Caco-2 (cell line): ENCODE data around the gene PIP4K2B. TPM values are rescaled to one million over a fixed set of nuclear protein-coding genes. Genes with fewer than 3 reads are reported as not detected.

Source experiments
- BruUV-seq: library from RNA; stranded (reverse); fragments of 400-500 nt; replicated peaks from 2 replicates; lab custom pipeline; 2021; lab: Mats Ljungman, UMichigan
- CTCF ChIA-PET: fragments of 300-600 bp; sonication (Branson Sonifier 250); formaldehyde crosslinking; loops from one replicate; lab custom pipeline; 2022; ENCODE audit warnings: antibody characterized with exemption; lab: Charles Lee
- POLR2A ChIA-PET: fragments of 300-600 bp; sonication (Branson Sonifier 250); formaldehyde crosslinking; loops from one replicate; lab custom pipeline; 2022; ENCODE audit warnings: antibody characterized with exemption; lab: Charles Lee
- DNase-seq, 2 experiments: peaks; one replicate each; pipeline versions ENCODE4 v3.0.0 to v3.0.0-alpha.2; 2020 to 2022
- H3K27me3 ChIP-seq: replicated peaks from 2 replicates; pipeline ENCODE4 v1.6.0; 2011; ENCODE audit warnings: low read length; ENCODE audit not compliant: control insufficient read depth, insufficient read depth
- H3K36me3 ChIP-seq: 2 replicates; pipeline ENCODE4 v1.5.1; 2011; ENCODE audit warnings: low read length; ENCODE audit not compliant: control insufficient read depth, insufficient read depth
- H3K4me1 ChIP-seq: fragments of 250-450 bp; sonication (Bioruptor Pico); 2 replicates; pipeline ENCODE4 v1.5.1; 2020; ENCODE audit warnings: mild to moderate bottlenecking
- H3K4me3 ChIP-seq: 2 replicates; pipeline ENCODE4 v1.5.1; 2011; ENCODE audit warnings: low read depth, mild to moderate bottlenecking, control low read depth, low read length
- H3K9me3 ChIP-seq: fragments of 250-450 bp; sonication (Bioruptor Pico); 2 replicates; pipeline ENCODE4 v1.5.1; 2020; ENCODE audit warnings: mild to moderate bottlenecking, moderate library complexity
- H3K27ac Mint-ChIP-seq: one replicate; pipeline ENCODE4 v1.8.0; 2022; ENCODE audit warnings: mixed read lengths; ENCODE audit not compliant: unreplicated experiment
- H3K27me3 Mint-ChIP-seq: one replicate; pipeline ENCODE4 v1.8.0; 2022; ENCODE audit warnings: mixed read lengths; ENCODE audit not compliant: insufficient read depth, unreplicated experiment
- H3K36me3 Mint-ChIP-seq: one replicate; pipeline ENCODE4 v1.8.0; 2022; ENCODE audit warnings: mild to moderate bottlenecking, mixed read lengths; ENCODE audit not compliant: insufficient read depth, unreplicated experiment
- H3K4me1 Mint-ChIP-seq: one replicate; pipeline ENCODE4 v1.8.0; 2022; ENCODE audit warnings: low read depth, mixed read lengths; ENCODE audit not compliant: unreplicated experiment
- H3K4me3 Mint-ChIP-seq: one replicate; pipeline ENCODE4 v1.8.0; 2022; ENCODE audit warnings: mild to moderate bottlenecking, moderate library complexity, mixed read lengths; ENCODE audit not compliant: unreplicated experiment
- H3K9me3 Mint-ChIP-seq: one replicate; pipeline ENCODE4 v1.8.0; 2022; ENCODE audit warnings: mixed read lengths; ENCODE audit not compliant: unreplicated experiment
- CTCF ChIP-seq, 2 experiments: fragments of 200-600 bp in 1 of 2; IDR thresholded peaks; 1 replicate in 1 of 2; 2 replicates in 1 of 2; pipeline versions ENCODE4 v1.5.1 to v1.8.0; 2011 to 2022; ENCODE audit warnings: antibody characterized with exemption in 1 of 2, control low read depth in 1 of 2, inconsistent platforms in 1 of 2, low read depth in 1 of 2, low read length in 1 of 2, mild to moderate bottlenecking in 1 of 2, moderate library complexity in 1 of 2; ENCODE audit not compliant: insufficient read depth in 1 of 2, severe bottlenecking in 1 of 2, unreplicated experiment in 1 of 2
- intact Hi-C: fragments of 100-400 bp; cut with micrococcal nuclease; formaldehyde crosslinking; loops from one replicate; pipeline ENCODE4 v1.10.0; 2022; ENCODE audit not compliant: unreplicated experiment
- total RNA-seq: library from RNA; stranded (reverse); gene quantifications from 2 replicates; pipeline ENCODE4 v1.2.3, GENCODE V29; 2022

Gene PIP4K2B
- total RNA-seq, 1 experiment from 2014 or later = 39.6 TPM

- H3K36me3 Mint-ChIP-seq = peaks cover 37% of the 10 kb centered on the region
- no peak for DNase-seq
- intact Hi-C loops = no loop called here
- peak overlapping the region; percentile 60 for H3K27ac Mint-ChIP-seq
- ChIA-PET CTCF (interaction anchor here (0.5 to 1.1 kb wide), 3 partner anchors 9 to 236 kb away, joined by 3 to 5 read pairs (median 4); no protein-coding TSS in a partner anchor), POLR2A (no interaction called here)
- H3K9me3 Mint-ChIP-seq = no peaks in the 10 kb centered on the region
- no peak for TF ChIP-seq CTCF (IDR thresholded peaks at IDR 0.05; ENCODE audit: insufficient read depth in 1 of 2, low read depth in 1 of 2, low read length in 1 of 2, severe bottlenecking in 1 of 2, unreplicated experiment in 1 of 2)
- Histone ChIP-seq H3K9me3 (no peaks in the 10 kb centered on the region), H3K27me3 (no peaks in the 10 kb centered on the region), H3K36me3 (peaks cover 1% of the 10 kb centered on the region; the same call in 1 of the 2 replicates), H3K4me1 (peaks cover 18% of the 10 kb centered on the region), H3K4me3 (no peak overlapping the region)
- no peaks in the 10 kb centered on the region for H3K27me3 Mint-ChIP-seq
- H3K4me1 Mint-ChIP-seq = peaks cover 32% of the 10 kb centered on the region
- BruUV-seq = no TSS peak
- H3K4me3 Mint-ChIP-seq = no peak overlapping the region
Measured at GRCh38 chr17:38743556-38744171, 55.7 kb downstream of the PIP4K2B start.

- peaks cover 1% of the 10 kb centered on the region for H3K36me3 ChIP-seq
- H3K27ac Mint-ChIP-seq = no peak overlapping the region
- H3K27me3 Mint-ChIP-seq = no peaks in the 10 kb centered on the region
- H3K9me3 Mint-ChIP-seq = no peaks in the 10 kb centered on the region
- intact Hi-C loops = no loop called here
- H3K27me3 ChIP-seq = no peaks in the 10 kb centered on the region
- no peak overlapping the region for H3K4me3 ChIP-seq
- ChIA-PET CTCF (no interaction called here), POLR2A (no interaction called here)
- H3K4me1 Mint-ChIP-seq = peaks cover 32% of the 10 kb centered on the region
- H3K4me3 Mint-ChIP-seq = no peak overlapping the region
- H3K9me3 ChIP-seq = no peaks in the 10 kb centered on the region
- DNase-seq = no peak
- no peak for TF ChIP-seq CTCF (IDR thresholded peaks at IDR 0.05; ENCODE audit: insufficient read depth in 1 of 2, low read depth in 1 of 2, low read length in 1 of 2, severe bottlenecking in 1 of 2, unreplicated experiment in 1 of 2)
- BruUV-seq = no TSS peak
- peaks cover 18% of the 10 kb centered on the region for H3K4me1 ChIP-seq
- peaks cover 44% of the 10 kb centered on the region for H3K36me3 Mint-ChIP-seq
Measured at GRCh38 chr17:38742411-38743308, 56.7 kb downstream of the PIP4K2B start.

- H3K36me3 ChIP-seq = peaks cover 1% of the 10 kb centered on the region
Measured at GRCh38 chr17:38741921-38742410, 57.4 kb downstream of the PIP4K2B start.

More at GRCh38 chr17:38741921-38742410, 57.4 kb downstream of the PIP4K2B start:
- H3K4me1 ChIP-seq = peaks cover 17% of the 10 kb centered on the region
- no peak overlapping the region for H3K4me3 Mint-ChIP-seq
- TF ChIP-seq CTCF (IDR thresholded peaks at IDR 0.05; ENCODE audit: insufficient read depth in 1 of 2, low read depth in 1 of 2, low read length in 1 of 2, severe bottlenecking in 1 of 2, unreplicated experiment in 1 of 2) = no peak
- no peaks in the 10 kb centered on the region for H3K9me3 Mint-ChIP-seq
- ChIA-PET CTCF (no interaction called here), POLR2A (no interaction called here)
- no peak for DNase-seq
- BruUV-seq = no TSS peak
- peaks cover 32% of the 10 kb centered on the region for H3K4me1 Mint-ChIP-seq
- no peaks in the 10 kb centered on the region for H3K27me3 ChIP-seq
- H3K9me3 ChIP-seq = no peaks in the 10 kb centered on the region
- H3K4me3 ChIP-seq = no peak overlapping the region
- H3K27ac Mint-ChIP-seq = no peak overlapping the region
- no peaks in the 10 kb centered on the region for H3K27me3 Mint-ChIP-seq
- H3K36me3 Mint-ChIP-seq = peaks cover 49% of the 10 kb centered on the region
- intact Hi-C loops = no loop called here
